HEK293 (cell line): ENCODE measurements around the gene SKP2.

Experiments used
- CTCF ChIA-PET: fragments of 350-600 bp; formaldehyde crosslinking; extraction: SDS; loops from one replicate; lab custom pipeline; 2021; ENCODE audit warnings: antibody characterized with exemption; lab: Yijun Ruan, JAX
- POLR2A ChIA-PET: fragments of 300-600 bp; formaldehyde crosslinking; extraction: SDS; loops from one replicate; lab custom pipeline; 2020; ENCODE audit warnings: antibody characterized with exemption, inconsistent platforms; lab: Yijun Ruan, JAX
- H3K27ac ChIP-seq: fragments of 200-500 bp; sonication (Bioruptor generic); 2 replicates; pipeline ENCODE4 v1.5.1; 2014; ENCODE audit warnings: low read depth, low read length, control low read depth, inconsistent platforms; ENCODE audit errors: extremely low read depth
- H3K36me3 ChIP-seq, 2 experiments: fragments of 200-500 bp in 1 of 2; sonication (Bioruptor generic) in 1 of 2; 1 replicate in 1 of 2; 2 replicates in 1 of 2; pipeline ENCODE4 v1.5.1; 2014 to 2017; ENCODE audit warnings: inconsistent platforms in 2 of 2, low read length in 2 of 2; ENCODE audit not compliant: control insufficient read depth in 2 of 2, insufficient read depth in 1 of 2
- H3K4me1 ChIP-seq: fragments of 200-500 bp; sonication (Bioruptor generic); 2 replicates; pipeline ENCODE4 v1.5.1; 2014; ENCODE audit warnings: mild to moderate bottlenecking, low read length, inconsistent platforms; ENCODE audit not compliant: control insufficient read depth, insufficient read depth
- H3K4me3 ChIP-seq: 2 replicates; pipeline ENCODE4 v1.5.1; 2011; ENCODE audit warnings: low read depth, mild to moderate bottlenecking, control low read depth, low read length, moderate library complexity
- H3K9me3 ChIP-seq: fragments of 200-500 bp; sonication (Bioruptor generic); 2 replicates; pipeline ENCODE4 v1.5.1; 2014; ENCODE audit warnings: low read depth, low read length, inconsistent platforms; ENCODE audit not compliant: control insufficient read depth, insufficient read depth
- GLIS2 ChIP-seq: fragments of 450-650 bp; formaldehyde crosslinking; IDR thresholded peaks from 2 replicates; pipeline ENCODE4 v1.5.1; 2016; ENCODE audit warnings: missing biosample characterization, missing genetic modification characterization
- SP2 ChIP-seq: fragments of 450-650 bp; formaldehyde crosslinking; IDR thresholded peaks from 2 replicates; pipeline ENCODE4 v1.5.1; 2016; ENCODE audit warnings: missing biosample characterization, missing genetic modification characterization
- ZBTB20 ChIP-seq: fragments of 450-650 bp; formaldehyde crosslinking; IDR thresholded peaks from 2 replicates; pipeline ENCODE4 v1.5.1; 2016; ENCODE audit warnings: missing biosample characterization, missing genetic modification characterization
- ZNF114 ChIP-seq: fragments of 450-650 bp; formaldehyde crosslinking; IDR thresholded peaks from 2 replicates; pipeline ENCODE4 v1.5.0; 2017; ENCODE audit warnings: missing biosample characterization, missing genetic modification characterization
- ZNF146 ChIP-seq: fragments of 450-650 bp; formaldehyde crosslinking; IDR thresholded peaks from 2 replicates; pipeline ENCODE4 v1.5.1; 2016; ENCODE audit warnings: missing biosample characterization, missing genetic modification characterization
- ZNF214 ChIP-seq: fragments of 450-650 bp; formaldehyde crosslinking; IDR thresholded peaks from 2 replicates; pipeline ENCODE4 v1.5.1; 2017; ENCODE audit warnings: missing biosample characterization, mild to moderate bottlenecking, missing genetic modification characterization, borderline replicate concordance
- ZNF223 ChIP-seq: fragments of 450-650 bp; formaldehyde crosslinking; IDR thresholded peaks from 2 replicates; pipeline ENCODE4 v1.5.1; 2016; ENCODE audit warnings: missing biosample characterization, missing genetic modification characterization
- ZNF23 ChIP-seq: fragments of 450-650 bp; formaldehyde crosslinking; IDR thresholded peaks from 2 replicates; pipeline ENCODE4 v1.5.1; 2016; ENCODE audit warnings: missing biosample characterization, missing genetic modification characterization, borderline replicate concordance
- ZNF354C ChIP-seq: fragments of 450-650 bp; formaldehyde crosslinking; IDR thresholded peaks from 2 replicates; pipeline ENCODE4 v1.5.1; 2016; ENCODE audit warnings: missing biosample characterization, missing genetic modification characterization, low read depth, borderline replicate concordance
- ZNF416 ChIP-seq: fragments of 450-650 bp; formaldehyde crosslinking; IDR thresholded peaks from 2 replicates; pipeline ENCODE4 v1.5.1; 2016; ENCODE audit warnings: missing biosample characterization, missing genetic modification characterization
- ZNF501 ChIP-seq: fragments of 450-650 bp; formaldehyde crosslinking; IDR thresholded peaks from 2 replicates; pipeline ENCODE4 v1.5.1; 2016; ENCODE audit warnings: missing biosample characterization, missing genetic modification characterization
- ZNF529 ChIP-seq: fragments of 450-650 bp; formaldehyde crosslinking; IDR thresholded peaks from 2 replicates; pipeline ENCODE4 v1.5.1; 2017; ENCODE audit warnings: missing genetic modification characterization, missing biosample characterization; ENCODE audit not compliant: insufficient replicate concordance
- ZNF600 ChIP-seq: fragments of 450-650 bp; formaldehyde crosslinking; IDR thresholded peaks from 2 replicates; pipeline ENCODE4 v1.5.1; 2016; ENCODE audit warnings: missing biosample characterization, missing genetic modification characterization
- ZNF660 ChIP-seq: fragments of 450-650 bp; IDR thresholded peaks from 2 replicates; pipeline ENCODE4 v1.5.1; 2018; ENCODE audit warnings: missing biosample characterization, mild to moderate bottlenecking, missing genetic modification characterization
- ZNF707 ChIP-seq: fragments of 450-650 bp; formaldehyde crosslinking; IDR thresholded peaks from 2 replicates; pipeline ENCODE4 v1.5.1; 2016; ENCODE audit warnings: missing biosample characterization, missing genetic modification characterization
- ZNF768 ChIP-seq: fragments of 450-650 bp; formaldehyde crosslinking; IDR thresholded peaks from 2 replicates; pipeline ENCODE4 v1.5.1; 2018; ENCODE audit warnings: missing biosample characterization, mild to moderate bottlenecking, missing genetic modification characterization
- ZNF776 ChIP-seq: fragments of 450-650 bp; formaldehyde crosslinking; IDR thresholded peaks from 2 replicates; pipeline ENCODE4 v1.5.0; 2017; ENCODE audit warnings: missing biosample characterization, missing genetic modification characterization, borderline replicate concordance
- ZSCAN23 ChIP-seq: fragments of 450-650 bp; formaldehyde crosslinking; IDR thresholded peaks from 2 replicates; pipeline ENCODE4 v1.5.1; 2016; ENCODE audit warnings: missing biosample characterization, missing genetic modification characterization
- TF ChIP-seq, protein P1 (sequence below): fragments of 450-650 bp; formaldehyde crosslinking; IDR thresholded peaks from 2 replicates; pipeline ENCODE4 v1.5.1; 2017; ENCODE audit warnings: missing biosample characterization, missing genetic modification characterization
- TF ChIP-seq, protein P2 (sequence below): fragments of 450-650 bp; IDR thresholded peaks from 2 replicates; pipeline ENCODE4 v1.5.1; 2018; ENCODE audit warnings: missing biosample characterization, mild to moderate bottlenecking, missing genetic modification characterization
- TF ChIP-seq, protein P3 (sequence below): fragments of 450-650 bp; formaldehyde crosslinking; IDR thresholded peaks from 2 replicates; pipeline ENCODE4 v1.5.1; 2016; ENCODE audit warnings: missing biosample characterization, missing genetic modification characterization
- TF ChIP-seq, protein P4 (sequence below): fragments of 450-650 bp; formaldehyde crosslinking; IDR thresholded peaks from 2 replicates; pipeline ENCODE4 v1.5.1; 2016; ENCODE audit warnings: missing biosample characterization, missing genetic modification characterization
- TF ChIP-seq, protein P5 (sequence below): fragments of 450-650 bp; formaldehyde crosslinking; IDR thresholded peaks from 2 replicates; pipeline ENCODE4 v1.5.1; 2017; ENCODE audit warnings: missing biosample characterization, mild to moderate bottlenecking, missing genetic modification characterization, moderate library complexity
- TF ChIP-seq, protein P6 (sequence below): fragments of 450-650 bp; formaldehyde crosslinking; IDR thresholded peaks from 2 replicates; pipeline ENCODE4 v1.5.1; 2016; ENCODE audit warnings: missing biosample characterization, missing genetic modification characterization

SKP2 gene

DNA sequence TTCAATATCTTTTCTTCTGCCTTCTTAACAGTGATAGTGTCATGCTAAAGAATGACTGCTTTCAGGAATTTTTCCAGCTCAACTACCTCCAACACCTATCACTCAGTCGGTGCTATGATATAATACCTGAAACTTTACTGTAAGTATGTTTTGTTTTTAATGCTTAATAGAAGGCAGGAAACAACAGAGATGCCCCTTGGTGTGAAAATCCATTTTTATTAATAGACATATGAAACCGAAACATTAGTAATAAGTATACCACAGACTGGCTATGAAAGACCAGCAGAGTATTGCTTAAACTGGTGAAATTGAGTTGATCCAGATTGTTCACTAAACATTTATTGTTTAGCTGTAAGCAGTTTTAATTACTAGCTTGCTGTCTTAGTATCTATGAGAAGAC lies 25.2 kb downstream of the SKP2 start (continued):
- TF ChIP-seq ZNF776 (tag by site-specific recombination): no peak

DNA sequence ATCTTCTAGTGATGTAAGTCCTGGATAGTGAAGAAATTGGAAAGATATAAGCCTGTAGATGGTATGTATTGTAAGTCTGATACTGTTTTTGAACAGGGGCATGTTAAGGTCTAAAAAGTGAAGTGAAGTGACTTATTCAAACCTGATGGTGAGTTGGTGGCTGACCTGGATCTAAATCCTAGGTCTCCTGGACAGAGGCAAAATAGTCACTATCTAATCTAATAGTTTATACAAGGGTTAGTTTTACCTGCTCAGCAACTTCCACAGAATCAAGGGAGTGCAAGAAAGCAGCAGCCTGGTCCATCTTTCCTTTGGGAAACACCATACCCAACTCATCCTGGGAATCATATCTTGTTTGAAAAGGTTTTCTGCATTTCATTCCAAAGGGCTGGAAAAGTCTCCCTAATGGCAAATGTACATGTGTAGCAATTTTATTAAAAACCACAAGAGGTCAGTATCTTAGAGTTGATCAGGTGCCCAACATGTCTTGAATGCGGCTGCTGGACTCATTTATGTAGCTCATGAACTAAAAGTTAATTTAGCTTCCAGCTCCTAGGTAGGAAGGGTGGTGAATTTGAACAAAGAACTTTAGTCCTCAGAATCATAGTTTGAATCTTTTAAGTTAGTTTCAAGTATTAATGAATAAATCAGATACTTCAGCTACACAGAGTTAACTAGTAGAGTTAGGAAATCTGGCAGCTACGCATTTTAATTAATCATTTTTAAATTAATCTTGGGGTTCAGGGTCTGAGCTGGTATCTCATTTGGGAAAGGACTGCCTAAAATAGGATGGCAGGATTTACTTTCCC lies 26.0 kb downstream of the SKP2 start:
- Histone ChIP-seq H3K4me1 (no peaks in the 10 kb centered on the region), H3K36me3 (peaks cover 85 to 86% of the 10 kb centered on the region in 2 experiments), H3K9me3 (no peaks in the 10 kb centered on the region), H3K4me3 (no peak overlapping the region), H3K27ac (no peak overlapping the region)
- ChIA-PET POLR2A (no interaction called here), CTCF (interaction anchor here (0.6 to 3.1 kb wide), 33 partner anchors 8 to 518 kb away, joined by 3 to 38 read pairs (median 5); partner anchors contain the start of genes LMBRD2, NADK2 and RANBP3L)
- TF ChIP-seq, protein P1, sequence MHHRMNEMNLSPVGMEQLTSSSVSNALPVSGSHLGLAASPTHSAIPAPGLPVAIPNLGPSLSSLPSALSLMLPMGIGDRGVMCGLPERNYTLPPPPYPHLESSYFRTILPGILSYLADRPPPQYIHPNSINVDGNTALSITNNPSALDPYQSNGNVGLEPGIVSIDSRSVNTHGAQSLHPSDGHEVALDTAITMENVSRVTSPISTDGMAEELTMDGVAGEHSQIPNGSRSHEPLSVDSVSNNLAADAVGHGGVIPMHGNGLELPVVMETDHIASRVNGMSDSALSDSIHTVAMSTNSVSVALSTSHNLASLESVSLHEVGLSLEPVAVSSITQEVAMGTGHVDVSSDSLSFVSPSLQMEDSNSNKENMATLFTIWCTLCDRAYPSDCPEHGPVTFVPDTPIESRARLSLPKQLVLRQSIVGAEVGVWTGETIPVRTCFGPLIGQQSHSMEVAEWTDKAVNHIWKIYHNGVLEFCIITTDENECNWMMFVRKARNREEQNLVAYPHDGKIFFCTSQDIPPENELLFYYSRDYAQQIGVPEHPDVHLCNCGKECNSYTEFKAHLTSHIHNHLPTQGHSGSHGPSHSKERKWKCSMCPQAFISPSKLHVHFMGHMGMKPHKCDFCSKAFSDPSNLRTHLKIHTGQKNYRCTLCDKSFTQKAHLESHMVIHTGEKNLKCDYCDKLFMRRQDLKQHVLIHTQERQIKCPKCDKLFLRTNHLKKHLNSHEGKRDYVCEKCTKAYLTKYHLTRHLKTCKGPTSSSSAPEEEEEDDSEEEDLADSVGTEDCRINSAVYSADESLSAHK (tag by site-specific recombination): no peak
- TF ChIP-seq ZNF768 (tag by site-specific recombination) (no peak), ZNF214 (no peak), ZNF146 (tag by site-specific recombination) (no peak), SP2 (no peak), ZNF23 (no peak), ZNF223 (tag by site-specific recombination) (no peak), ZNF660 (tag by site-specific recombination) (peak; percentile 49; the same call in 1 of the 2 replicates), ZSCAN23 (no peak), ZNF501 (tag by site-specific recombination) (no peak), ZNF354C (no peak), ZNF416 (tag by site-specific recombination) (no peak), ZBTB20 (tag by site-specific recombination) (no peak), ZNF114 (tag by site-specific recombination) (no peak), GLIS2 (no peak), ZNF707 (tag by site-specific recombination) (no peak), ZNF776 (tag by site-specific recombination) (no peak), ZNF600 (tag by site-specific recombination) (no peak), ZNF529 (no peak)
- TF ChIP-seq, protein P2, sequence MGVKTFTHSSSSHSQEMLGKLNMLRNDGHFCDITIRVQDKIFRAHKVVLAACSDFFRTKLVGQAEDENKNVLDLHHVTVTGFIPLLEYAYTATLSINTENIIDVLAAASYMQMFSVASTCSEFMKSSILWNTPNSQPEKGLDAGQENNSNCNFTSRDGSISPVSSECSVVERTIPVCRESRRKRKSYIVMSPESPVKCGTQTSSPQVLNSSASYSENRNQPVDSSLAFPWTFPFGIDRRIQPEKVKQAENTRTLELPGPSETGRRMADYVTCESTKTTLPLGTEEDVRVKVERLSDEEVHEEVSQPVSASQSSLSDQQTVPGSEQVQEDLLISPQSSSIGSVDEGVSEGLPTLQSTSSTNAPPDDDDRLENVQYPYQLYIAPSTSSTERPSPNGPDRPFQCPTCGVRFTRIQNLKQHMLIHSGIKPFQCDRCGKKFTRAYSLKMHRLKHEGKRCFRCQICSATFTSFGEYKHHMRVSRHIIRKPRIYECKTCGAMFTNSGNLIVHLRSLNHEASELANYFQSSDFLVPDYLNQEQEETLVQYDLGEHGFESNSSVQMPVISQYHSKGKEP (tag by site-specific recombination): 0 out of 2 replicates have a peak, but pooled peaks have one; percentile 20
- TF ChIP-seq, protein P3, sequence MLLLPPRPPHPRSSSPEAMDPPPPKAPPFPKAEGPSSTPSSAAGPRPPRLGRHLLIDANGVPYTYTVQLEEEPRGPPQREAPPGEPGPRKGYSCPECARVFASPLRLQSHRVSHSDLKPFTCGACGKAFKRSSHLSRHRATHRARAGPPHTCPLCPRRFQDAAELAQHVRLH (tag by site-specific recombination): no peak
- TF ChIP-seq, protein P4, sequence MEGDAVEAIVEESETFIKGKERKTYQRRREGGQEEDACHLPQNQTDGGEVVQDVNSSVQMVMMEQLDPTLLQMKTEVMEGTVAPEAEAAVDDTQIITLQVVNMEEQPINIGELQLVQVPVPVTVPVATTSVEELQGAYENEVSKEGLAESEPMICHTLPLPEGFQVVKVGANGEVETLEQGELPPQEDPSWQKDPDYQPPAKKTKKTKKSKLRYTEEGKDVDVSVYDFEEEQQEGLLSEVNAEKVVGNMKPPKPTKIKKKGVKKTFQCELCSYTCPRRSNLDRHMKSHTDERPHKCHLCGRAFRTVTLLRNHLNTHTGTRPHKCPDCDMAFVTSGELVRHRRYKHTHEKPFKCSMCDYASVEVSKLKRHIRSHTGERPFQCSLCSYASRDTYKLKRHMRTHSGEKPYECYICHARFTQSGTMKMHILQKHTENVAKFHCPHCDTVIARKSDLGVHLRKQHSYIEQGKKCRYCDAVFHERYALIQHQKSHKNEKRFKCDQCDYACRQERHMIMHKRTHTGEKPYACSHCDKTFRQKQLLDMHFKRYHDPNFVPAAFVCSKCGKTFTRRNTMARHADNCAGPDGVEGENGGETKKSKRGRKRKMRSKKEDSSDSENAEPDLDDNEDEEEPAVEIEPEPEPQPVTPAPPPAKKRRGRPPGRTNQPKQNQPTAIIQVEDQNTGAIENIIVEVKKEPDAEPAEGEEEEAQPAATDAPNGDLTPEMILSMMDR: peak; percentile 39; the same call in 1 of the 2 replicates
- TF ChIP-seq, protein P5, sequence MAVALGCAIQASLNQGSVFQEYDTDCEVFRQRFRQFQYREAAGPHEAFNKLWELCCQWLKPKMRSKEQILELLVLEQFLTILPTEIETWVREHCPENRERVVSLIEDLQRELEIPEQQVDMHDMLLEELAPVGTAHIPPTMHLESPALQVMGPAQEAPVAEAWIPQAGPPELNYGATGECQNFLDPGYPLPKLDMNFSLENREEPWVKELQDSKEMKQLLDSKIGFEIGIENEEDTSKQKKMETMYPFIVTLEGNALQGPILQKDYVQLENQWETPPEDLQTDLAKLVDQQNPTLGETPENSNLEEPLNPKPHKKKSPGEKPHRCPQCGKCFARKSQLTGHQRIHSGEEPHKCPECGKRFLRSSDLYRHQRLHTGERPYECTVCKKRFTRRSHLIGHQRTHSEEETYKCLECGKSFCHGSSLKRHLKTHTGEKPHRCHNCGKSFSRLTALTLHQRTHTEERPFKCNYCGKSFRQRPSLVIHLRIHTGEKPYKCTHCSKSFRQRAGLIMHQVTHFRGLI (tag by site-specific recombination): no peak
- TF ChIP-seq, protein P6, sequence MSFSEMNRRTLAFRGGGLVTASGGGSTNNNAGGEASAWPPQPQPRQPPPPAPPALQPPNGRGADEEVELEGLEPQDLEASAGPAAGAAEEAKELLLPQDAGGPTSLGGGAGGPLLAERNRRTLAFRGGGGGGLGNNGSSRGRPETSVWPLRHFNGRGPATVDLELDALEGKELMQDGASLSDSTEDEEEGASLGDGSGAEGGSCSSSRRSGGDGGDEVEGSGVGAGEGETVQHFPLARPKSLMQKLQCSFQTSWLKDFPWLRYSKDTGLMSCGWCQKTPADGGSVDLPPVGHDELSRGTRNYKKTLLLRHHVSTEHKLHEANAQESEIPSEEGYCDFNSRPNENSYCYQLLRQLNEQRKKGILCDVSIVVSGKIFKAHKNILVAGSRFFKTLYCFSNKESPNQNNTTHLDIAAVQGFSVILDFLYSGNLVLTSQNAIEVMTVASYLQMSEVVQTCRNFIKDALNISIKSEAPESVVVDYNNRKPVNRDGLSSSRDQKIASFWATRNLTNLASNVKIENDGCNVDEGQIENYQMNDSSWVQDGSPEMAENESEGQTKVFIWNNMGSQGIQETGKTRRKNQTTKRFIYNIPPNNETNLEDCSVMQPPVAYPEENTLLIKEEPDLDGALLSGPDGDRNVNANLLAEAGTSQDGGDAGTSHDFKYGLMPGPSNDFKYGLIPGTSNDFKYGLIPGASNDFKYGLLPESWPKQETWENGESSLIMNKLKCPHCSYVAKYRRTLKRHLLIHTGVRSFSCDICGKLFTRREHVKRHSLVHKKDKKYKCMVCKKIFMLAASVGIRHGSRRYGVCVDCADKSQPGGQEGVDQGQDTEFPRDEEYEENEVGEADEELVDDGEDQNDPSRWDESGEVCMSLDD (tag by site-specific recombination): no peak
